ENCODE measurements around the gene CADM1. TPM values are rescaled to one million over a fixed set of nuclear protein-coding genes. Genes with fewer than 3 reads are reported as not detected.

CADM1 gene
- total RNA-seq, 1 experiment from 2014 or later: 0.79 TPM

GRCh38 chr11:115437902-115438575, 66.2 kb downstream of the CADM1 start:
- H3K9me3 ChIP-seq (ENCODE audit: control insufficient read depth in 1 of 2, insufficient read depth in 1 of 2, low read depth in 1 of 2, low read length in 2 of 2): peaks cover 6 to 11% of the 10 kb centered on the region in 2 experiments; a peak in 2 of 4 replicates
- H3K4me1 ChIP-seq (ENCODE audit: control insufficient read depth in 1 of 2, insufficient read depth in 2 of 2, low read length in 2 of 2): no peaks in the 10 kb centered on the region
- H3K36me3 ChIP-seq (ENCODE audit: control insufficient read depth in 1 of 2, insufficient read depth in 2 of 2, low read length in 2 of 2): no peaks in the 10 kb centered on the region
- H3K79me2 ChIP-seq (ENCODE audit: insufficient read depth, low read length): no peaks in the 10 kb centered on the region
- no peak overlapping the region for H2AFZ ChIP-seq (ENCODE audit: low read depth, low read length, poor library complexity, severe bottlenecking)
- POLR2A ChIA-PET: no interaction called here
- H3K4me2 ChIP-seq (ENCODE audit: low read length): no peak overlapping the region
- BruUV-seq (replicated peaks): no TSS peak
- no peak for DNase-seq (ENCODE audit: low read depth, low spot score)
- H3K27me3 ChIP-seq (ENCODE audit: insufficient read depth, low read length): no peaks in the 10 kb centered on the region
- ATAC-seq: no peak
- H3K27ac ChIP-seq (ENCODE audit: low read depth, low read length): no peak overlapping the region
- no peaks in the 10 kb centered on the region for H3K9me2 ChIP-seq (ENCODE audit: insufficient read depth)
- intact Hi-C loops (cut with micrococcal nuclease): no loop called here
- no peak overlapping the region for H3K9ac ChIP-seq (ENCODE audit: low read length)
- H4K20me1 ChIP-seq (ENCODE audit: insufficient read depth): no peaks in the 10 kb centered on the region
- RAD21 ChIA-PET (ENCODE audit: low non-redundant PET in 1 of 2, low total read pairs in 2 of 2, uncharacterized antibody in 2 of 2, unreplicated experiment in 2 of 2): no interaction called here
- CTCF ChIA-PET: no interaction called here
- no peak for TF ChIP-seq EZH2phosphoT487 (IDR thresholded peaks at IDR 0.05; ENCODE audit: borderline replicate concordance)
- TF ChIP-seq ELF1 (IDR thresholded peaks at IDR 0.05; ENCODE audit: borderline replicate concordance, low read depth): no peak
- no peak for TF ChIP-seq SRF (IDR thresholded peaks at IDR 0.05; ENCODE audit: low read depth)
- TF ChIP-seq RAD21 (IDR thresholded peaks at IDR 0.05; ENCODE audit: low read depth): no peak
- TF ChIP-seq SP1 (IDR thresholded peaks at IDR 0.05; ENCODE audit: low read depth): no peak
- TF ChIP-seq EZH2 (IDR thresholded peaks at IDR 0.05): no peak
- no peak for TF ChIP-seq CBX3 (IDR thresholded peaks at IDR 0.05; ENCODE audit: low read depth)
- TF ChIP-seq POLR2A (IDR thresholded peaks at IDR 0.05; ENCODE audit: borderline replicate concordance, extremely low read depth, insufficient read depth, insufficient read length): no peak
- no peak for TF ChIP-seq JUND (IDR thresholded peaks at IDR 0.05)
- TF ChIP-seq ZBTB33 (IDR thresholded peaks at IDR 0.05; ENCODE audit: extremely low read depth, insufficient replicate concordance, low read length): no peak
- TF ChIP-seq EGR1 (IDR thresholded peaks at IDR 0.05; ENCODE audit: low read depth): no peak
- TF ChIP-seq REST (IDR thresholded peaks at IDR 0.05; ENCODE audit: low read depth): no peak
- no peak for TF ChIP-seq FOSL1 (IDR thresholded peaks at IDR 0.05; ENCODE audit: low read depth)
- no peak for TF ChIP-seq ATF3 (IDR thresholded peaks at IDR 0.05)
- no peak overlapping the region for H3K4me3 ChIP-seq (replicated peaks in 1 of 2; ENCODE audit: low read depth in 1 of 2, low read length in 2 of 2)

Data from HCT116 (cell line).